CD4-positive, CD25-positive, alpha-beta regulatory T cell (primary cell): ENCODE measurements around the gene WASF2. TPM values are rescaled to one million over a fixed set of nuclear protein-coding genes. Genes with fewer than 3 reads are reported as not detected.

Experiments
- ATAC-seq, 2 donors: fragments of 150-1000 bp; cut with Tn5 transposase; one replicate each; pipeline ENCODE4 v1.10.0; 2021; ENCODE audit warnings: low read depth in 2 of 2, moderate number of reproducible peaks in 2 of 2, moderate library complexity in 1 of 2
- DNase-seq, 3 donors: peaks; one replicate each; pipeline versions ENCODE4 v3.0.0 to v3.0.0-alpha.2; 2012 to 2022; ENCODE audit warnings: mixed read lengths in 1 of 3
- H3K27ac ChIP-seq: one replicate; pipeline ENCODE4 v1.7.0; 2013; ENCODE audit warnings: mild to moderate bottlenecking, low read length; ENCODE audit not compliant: insufficient read depth, poor library complexity, severe bottlenecking
- H3K27me3 ChIP-seq: one replicate; pipeline ENCODE4 v1.7.0; 2013; ENCODE audit warnings: low read length; ENCODE audit not compliant: control insufficient read depth, insufficient read depth
- H3K36me3 ChIP-seq: one replicate; pipeline ENCODE4 v1.7.0; 2013; ENCODE audit warnings: mild to moderate bottlenecking, low read length, moderate library complexity; ENCODE audit not compliant: control insufficient read depth, insufficient read depth
- H3K4me1 ChIP-seq: 2 replicates; pipeline ENCODE4 v1.7.0; 2013; ENCODE audit warnings: mild to moderate bottlenecking, low read length; ENCODE audit not compliant: insufficient read depth, control insufficient read depth, poor library complexity, severe bottlenecking
- H3K4me3 ChIP-seq: one replicate; pipeline ENCODE4 v1.7.0; 2013; ENCODE audit warnings: low read depth, mild to moderate bottlenecking, low read length, moderate library complexity
- H3K9me3 ChIP-seq, 2 experiments: 1 replicate in 1 of 2; 2 replicates in 1 of 2; pipeline ENCODE4 v1.7.0; 2013; ENCODE audit warnings: low read length in 2 of 2, mild to moderate bottlenecking in 1 of 2, moderate library complexity in 1 of 2; ENCODE audit not compliant: control insufficient read depth in 2 of 2
- H3K27ac Mint-ChIP-seq, 3 donors: one replicate each; pipeline ENCODE4 v1.8.0; 2020 to 2022; ENCODE audit warnings: mild to moderate bottlenecking in 3 of 3, mixed read lengths in 3 of 3, moderate library complexity in 2 of 3
- H3K27me3 Mint-ChIP-seq: one replicate; pipeline ENCODE4 v1.8.0; 2022; ENCODE audit warnings: mild to moderate bottlenecking, mixed read lengths
- H3K36me3 Mint-ChIP-seq: one replicate; pipeline ENCODE4 v1.8.0; 2020; ENCODE audit warnings: mixed read lengths
- H3K4me1 Mint-ChIP-seq, 4 donors: one replicate each; pipeline ENCODE4 v1.8.0; 2020 to 2022; ENCODE audit warnings: mixed read lengths in 4 of 4, mild to moderate bottlenecking in 1 of 4
- H3K4me3 Mint-ChIP-seq, 4 donors: one replicate each; pipeline ENCODE4 v1.8.0; 2020 to 2022; ENCODE audit warnings: mild to moderate bottlenecking in 4 of 4, mixed read lengths in 4 of 4, moderate library complexity in 3 of 4
- H3K9me3 Mint-ChIP-seq, 7 donors: one replicate each; pipeline ENCODE4 v1.8.0; 2020 to 2022; ENCODE audit warnings: mixed read lengths in 7 of 7, mild to moderate bottlenecking in 3 of 7, moderate library complexity in 2 of 7
- polyA plus RNA-seq, 4 donors: library from polyadenylated mRNA; unstranded; fragments of 300-500 nt; fragmentation: Illumina TruSeq; gene quantifications; one replicate each; pipeline ENCODE4 v1.2.3, GENCODE V29; 2021
- total RNA-seq: library from RNA; stranded (reverse); gene quantifications from one replicate; pipeline ENCODE4 v1.2.3, GENCODE V29; 2022

Gene WASF2
- total and polyA plus RNA-seq, 5 donors from 2014 or later = 55.3 to 175 (median 67.0) TPM

- no peaks in the 10 kb centered on the region for H3K27me3 ChIP-seq
- peaks cover 0 to 52% (median 6%) of the 10 kb centered on the region in 4 donors for H3K4me1 Mint-ChIP-seq
- no peak for DNase-seq
- H3K4me3 ChIP-seq = peak overlapping the region; percentile 59
- H3K27me3 Mint-ChIP-seq = peaks cover 10% of the 10 kb centered on the region
- H3K9me3 Mint-ChIP-seq = no peaks in the 10 kb centered on the region
- H3K36me3 ChIP-seq = no peaks in the 10 kb centered on the region
- peak overlapping the region in 2 of 3 donors; percentile 62 to 79 for H3K27ac Mint-ChIP-seq
- no peaks in the 10 kb centered on the region for H3K9me3 ChIP-seq
- no peak overlapping the region for H3K27ac ChIP-seq
- peaks cover 30% of the 10 kb centered on the region for H3K4me1 ChIP-seq
- H3K4me3 Mint-ChIP-seq = peak overlapping the region in 3 of 4 donors; percentile 82 to 93 (median 86)
- no peak for ATAC-seq
- H3K36me3 Mint-ChIP-seq = no peaks in the 10 kb centered on the region
These were observed 125.1 kb downstream of the WASF2 start for GRCh38 chr1:27364696-27365371.

DNA sequence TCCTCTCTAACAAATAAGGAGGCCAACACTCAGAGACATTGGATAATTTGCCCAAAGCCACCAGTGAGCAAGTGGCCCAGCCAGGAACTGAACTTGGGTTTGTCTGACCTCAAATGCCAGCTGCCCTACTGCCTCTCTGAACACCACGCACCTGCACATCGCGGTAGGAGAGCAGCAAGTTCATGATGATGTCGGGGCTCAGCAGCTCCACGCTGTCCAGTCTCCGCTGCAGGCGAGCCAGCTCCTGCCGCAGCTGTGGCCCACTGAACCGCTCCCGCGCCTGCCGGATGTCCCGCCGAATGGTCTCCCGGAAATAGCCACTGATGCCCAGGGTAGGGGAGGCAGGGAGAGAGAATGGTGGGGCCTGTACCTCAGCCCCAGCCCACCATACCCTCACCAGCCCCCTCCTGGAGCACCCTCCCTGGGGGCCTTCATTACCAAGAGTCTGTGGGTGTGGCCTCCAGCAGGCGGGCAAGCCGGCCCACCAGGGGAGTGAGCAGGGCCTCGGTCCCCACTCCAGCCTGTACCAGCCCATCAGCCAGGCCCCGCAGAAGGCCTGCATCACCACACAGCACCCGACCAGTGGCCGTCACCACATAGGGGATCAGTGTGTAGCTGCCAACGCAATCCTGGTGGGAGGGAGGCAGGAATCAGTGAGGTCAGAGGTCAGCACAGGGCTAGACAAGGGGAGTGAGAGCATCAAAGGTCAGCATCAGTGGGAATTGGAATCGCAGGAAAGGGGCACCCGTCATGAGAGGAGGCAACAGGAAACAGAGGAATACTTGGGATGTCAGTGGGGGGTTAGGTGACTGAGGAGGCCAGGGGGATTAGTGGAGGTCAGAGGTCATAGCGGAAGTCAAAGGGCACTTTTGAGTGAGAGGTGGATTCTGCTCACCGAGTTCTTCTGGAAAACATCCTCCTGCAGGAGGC is 125.9 kb downstream of the WASF2 start:
- no peak for ATAC-seq
- no peak overlapping the region for H3K4me3 ChIP-seq
- Mint-ChIP-seq H3K27ac (peak overlapping the region in 1 of 3 donors; percentile 55), H3K4me1 (peaks cover 0 to 57% (median 11%) of the 10 kb centered on the region in 4 donors), H3K27me3 (peaks cover 4% of the 10 kb centered on the region), H3K4me3 (peak overlapping the region in 1 of 4 donors; percentile 64), H3K36me3 (no peaks in the 10 kb centered on the region), H3K9me3 (no peaks in the 10 kb centered on the region)
- no peaks in the 10 kb centered on the region for H3K9me3 ChIP-seq
- no peaks in the 10 kb centered on the region for H3K27me3 ChIP-seq
- H3K27ac ChIP-seq = no peak overlapping the region
- peaks cover 35% of the 10 kb centered on the region for H3K4me1 ChIP-seq
- no peaks in the 10 kb centered on the region for H3K36me3 ChIP-seq
- no peak for DNase-seq

DNA sequence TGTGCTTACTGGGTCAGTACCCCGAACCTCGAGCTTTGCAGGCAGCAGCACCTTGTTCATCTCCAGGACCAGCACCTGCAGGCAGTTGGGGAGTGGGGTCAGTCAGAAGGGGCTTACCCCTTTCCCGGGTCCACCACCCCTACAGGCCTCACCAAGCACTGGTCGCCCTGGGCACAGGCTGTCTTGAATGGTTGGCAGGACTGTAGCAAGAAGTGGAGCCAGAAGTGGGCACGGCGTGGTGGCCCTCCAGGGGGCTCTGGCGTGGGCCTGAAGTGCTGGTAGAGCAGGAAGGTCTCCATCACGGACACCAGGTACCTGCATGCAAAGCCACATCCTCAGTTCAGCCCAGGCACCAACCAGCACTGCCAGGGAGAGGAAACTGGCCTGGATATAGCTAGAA is 128.4 kb downstream of the WASF2 start:
- Histone ChIP-seq H3K4me1 (peaks cover 47% of the 10 kb centered on the region), H3K9me3 (no peaks in the 10 kb centered on the region), H3K27ac (no peak overlapping the region), H3K36me3 (no peaks in the 10 kb centered on the region), H3K27me3 (no peaks in the 10 kb centered on the region), H3K4me3 (no peak overlapping the region)
- Mint-ChIP-seq H3K27me3 (peaks cover 4% of the 10 kb centered on the region), H3K9me3 (no peaks in the 10 kb centered on the region), H3K4me3 (peak overlapping the region in 3 of 4 donors; percentile 55 to 91 (median 73)), H3K27ac (peak overlapping the region in 1 of 3 donors; percentile 83), H3K36me3 (no peaks in the 10 kb centered on the region), H3K4me1 (peaks cover 0 to 68% (median 18%) of the 10 kb centered on the region in 4 donors)
- DNase-seq (no peak), ATAC-seq (no peak)

- Mint-ChIP-seq H3K4me3 (peak overlapping the region; percentile 73 to 91 (median 79)), H3K27ac (peak overlapping the region in 1 of 3 donors; percentile 83), H3K4me1 (peaks cover 0 to 73% (median 21%) of the 10 kb centered on the region in 4 donors), H3K9me3 (no peaks in the 10 kb centered on the region), H3K36me3 (no peaks in the 10 kb centered on the region), H3K27me3 (peaks cover 4% of the 10 kb centered on the region)
- DNase-seq (no peak), ATAC-seq (no peak)
- Histone ChIP-seq H3K36me3 (no peaks in the 10 kb centered on the region), H3K4me3 (no peak overlapping the region), H3K27ac (no peak overlapping the region), H3K9me3 (no peaks in the 10 kb centered on the region), H3K4me1 (peaks cover 51% of the 10 kb centered on the region), H3K27me3 (no peaks in the 10 kb centered on the region)
These were observed 128.9 kb downstream of the WASF2 start for GRCh38 chr1:27361044-27361402.

DNA sequence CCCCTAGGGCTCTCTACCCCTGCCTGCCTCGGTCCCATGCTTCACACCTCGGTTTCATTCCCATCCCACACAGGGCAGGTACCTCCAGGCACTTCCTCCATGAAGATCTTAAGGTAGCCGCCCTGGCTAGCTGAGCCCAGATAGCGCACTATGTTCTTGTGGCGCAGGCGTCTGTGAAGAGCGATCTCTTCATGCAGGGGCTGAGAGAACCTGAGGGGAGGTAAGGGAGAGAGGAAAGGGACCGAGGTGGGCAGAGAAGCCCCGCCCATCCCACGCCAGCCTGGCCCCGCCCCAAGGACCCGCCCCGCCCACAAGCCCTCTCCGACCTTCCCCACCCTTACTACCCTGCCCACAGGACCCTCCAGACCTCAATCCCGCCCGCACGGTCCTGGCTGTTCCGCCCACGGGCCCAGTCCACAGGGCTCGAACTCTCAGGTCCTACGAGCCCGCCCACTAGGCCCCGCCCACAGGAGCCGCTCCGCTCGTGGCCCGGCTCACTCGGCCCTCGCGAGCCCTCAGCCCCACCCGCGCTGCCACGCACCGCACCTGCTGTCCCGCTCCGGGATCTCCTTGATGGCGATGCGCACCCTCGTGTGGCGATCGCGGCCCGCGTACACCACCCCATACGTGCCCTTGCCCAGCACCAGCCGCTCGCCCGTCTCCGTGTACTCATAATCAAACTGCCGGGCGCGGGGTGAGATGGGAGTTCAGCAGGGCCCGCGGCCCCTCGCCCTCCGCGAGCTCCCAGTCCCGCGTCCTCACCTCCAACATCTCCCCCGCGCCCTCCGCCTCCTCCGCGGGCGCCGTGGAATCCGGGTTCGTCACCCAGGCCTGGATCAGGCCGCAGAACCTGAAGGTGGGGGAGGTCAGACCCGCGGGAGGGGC is 129.6 kb downstream of the WASF2 start:
- H3K9me3 Mint-ChIP-seq = no peaks in the 10 kb centered on the region
- peak overlapping the region; percentile 61 for H3K4me3 ChIP-seq
- H3K27ac Mint-ChIP-seq = peak overlapping the region; percentile 61 to 96 (median 87)
- H3K27me3 Mint-ChIP-seq = peaks cover 4% of the 10 kb centered on the region
- no peaks in the 10 kb centered on the region for H3K27me3 ChIP-seq
- peak; percentile 36 to 73 (median 37) for DNase-seq
- no peaks in the 10 kb centered on the region for H3K36me3 Mint-ChIP-seq
- ATAC-seq = peak in 1 of 2 donors; percentile 7
- peak overlapping the region; percentile 73 to 91 (median 82) for H3K4me3 Mint-ChIP-seq
- H3K27ac ChIP-seq = peak overlapping the region; percentile 21
- H3K36me3 ChIP-seq = no peaks in the 10 kb centered on the region
- H3K9me3 ChIP-seq = no peaks in the 10 kb centered on the region
- peaks cover 0 to 73% (median 25%) of the 10 kb centered on the region in 4 donors for H3K4me1 Mint-ChIP-seq
- peaks cover 51% of the 10 kb centered on the region for H3K4me1 ChIP-seq

GRCh38 chr1:27359822-27360158 is 130.2 kb downstream of the WASF2 start:
- H3K4me3 ChIP-seq = peak overlapping the region; percentile 61
- no peaks in the 10 kb centered on the region for H3K36me3 Mint-ChIP-seq
- ATAC-seq (no peak), DNase-seq (no peak)
- H3K4me1 Mint-ChIP-seq = peaks cover 0 to 70% (median 25%) of the 10 kb centered on the region in 4 donors
- peak overlapping the region in 2 of 3 donors; percentile 61 to 96 for H3K27ac Mint-ChIP-seq
- peak overlapping the region; percentile 59 to 91 (median 82) for H3K4me3 Mint-ChIP-seq
- H3K27me3 ChIP-seq = no peaks in the 10 kb centered on the region
- H3K9me3 Mint-ChIP-seq = no peaks in the 10 kb centered on the region
- H3K36me3 ChIP-seq = no peaks in the 10 kb centered on the region
- peaks cover 4% of the 10 kb centered on the region for H3K27me3 Mint-ChIP-seq
- H3K9me3 ChIP-seq = no peaks in the 10 kb centered on the region
- H3K27ac ChIP-seq = no peak overlapping the region
- peaks cover 47% of the 10 kb centered on the region for H3K4me1 ChIP-seq

- peak overlapping the region in 2 of 3 donors; percentile 60 to 61 for H3K27ac Mint-ChIP-seq
These were observed 131.0 kb downstream of the WASF2 start for GRCh38 chr1:27358928-27359313.

More at GRCh38 chr1:27358928-27359313, 131.0 kb downstream of the WASF2 start:
- H3K9me3 Mint-ChIP-seq = no peaks in the 10 kb centered on the region
- peaks cover 0 to 66% (median 25%) of the 10 kb centered on the region in 4 donors for H3K4me1 Mint-ChIP-seq
- Histone ChIP-seq H3K4me1 (peaks cover 45% of the 10 kb centered on the region), H3K9me3 (no peaks in the 10 kb centered on the region), H3K4me3 (no peak overlapping the region), H3K27me3 (no peaks in the 10 kb centered on the region), H3K36me3 (no peaks in the 10 kb centered on the region), H3K27ac (no peak overlapping the region)
- H3K4me3 Mint-ChIP-seq = peak overlapping the region in 3 of 4 donors; percentile 39 to 91 (median 78)
- peaks cover 4% of the 10 kb centered on the region for H3K27me3 Mint-ChIP-seq
- no peaks in the 10 kb centered on the region for H3K36me3 Mint-ChIP-seq
- DNase-seq (no peak), ATAC-seq (no peak)
